GM12872 (cell line): ENCODE data around the gene BPGM.

Source experiments
- CTCF ChIP-seq: IDR thresholded peaks from 3 replicates; pipeline ENCODE4 v1.5.1; 2011; ENCODE audit warnings: low read depth, mild to moderate bottlenecking, low read length, moderate library complexity; ENCODE audit not compliant: insufficient read depth

BPGM gene

GRCh38 chr7:134708692-134709091, 62.0 kb downstream of the BPGM start:
- no peak for TF ChIP-seq CTCF

- TF ChIP-seq CTCF, result no peak
Observed at GRCh38 chr7:134709197-134709596, 62.5 kb downstream of the BPGM start.

- TF ChIP-seq CTCF, result no peak
Observed at GRCh38 chr7:134710511-134710853, 63.8 kb downstream of the BPGM start.

GRCh38 chr7:134710854-134711624, 64.4 kb downstream of the BPGM start:
- TF ChIP-seq CTCF, result no peak

- no peak for TF ChIP-seq CTCF
Observed at GRCh38 chr7:134712196-134712595, 65.5 kb downstream of the BPGM start.

GRCh38 chr7:134714470-134715205, 68.0 kb downstream of the BPGM start:
- no peak for TF ChIP-seq CTCF

- no peak for TF ChIP-seq CTCF
Observed at GRCh38 chr7:134718211-134718875, 71.7 kb downstream of the BPGM start.
